Measurements from ENCODE around the gene AOC3. TPM values are rescaled to one million over a fixed set of nuclear protein-coding genes. Genes with fewer than 3 reads are reported as not detected.
A peak's percentile ranks its signal among the peaks of the same experiment; 100 is the strongest.

The AOC3 gene
- total and polyA plus RNA-seq, 2 of the 13 experiments (the other 11 are each of a cell fraction or from before 2014, with no cell fraction given) = 8.7 to 51.7 TPM

GRCh38 chr17:42886283-42887176 lies 35.5 kb downstream of the AOC3 start (continued):
- TF ChIP-seq, protein P1, sequence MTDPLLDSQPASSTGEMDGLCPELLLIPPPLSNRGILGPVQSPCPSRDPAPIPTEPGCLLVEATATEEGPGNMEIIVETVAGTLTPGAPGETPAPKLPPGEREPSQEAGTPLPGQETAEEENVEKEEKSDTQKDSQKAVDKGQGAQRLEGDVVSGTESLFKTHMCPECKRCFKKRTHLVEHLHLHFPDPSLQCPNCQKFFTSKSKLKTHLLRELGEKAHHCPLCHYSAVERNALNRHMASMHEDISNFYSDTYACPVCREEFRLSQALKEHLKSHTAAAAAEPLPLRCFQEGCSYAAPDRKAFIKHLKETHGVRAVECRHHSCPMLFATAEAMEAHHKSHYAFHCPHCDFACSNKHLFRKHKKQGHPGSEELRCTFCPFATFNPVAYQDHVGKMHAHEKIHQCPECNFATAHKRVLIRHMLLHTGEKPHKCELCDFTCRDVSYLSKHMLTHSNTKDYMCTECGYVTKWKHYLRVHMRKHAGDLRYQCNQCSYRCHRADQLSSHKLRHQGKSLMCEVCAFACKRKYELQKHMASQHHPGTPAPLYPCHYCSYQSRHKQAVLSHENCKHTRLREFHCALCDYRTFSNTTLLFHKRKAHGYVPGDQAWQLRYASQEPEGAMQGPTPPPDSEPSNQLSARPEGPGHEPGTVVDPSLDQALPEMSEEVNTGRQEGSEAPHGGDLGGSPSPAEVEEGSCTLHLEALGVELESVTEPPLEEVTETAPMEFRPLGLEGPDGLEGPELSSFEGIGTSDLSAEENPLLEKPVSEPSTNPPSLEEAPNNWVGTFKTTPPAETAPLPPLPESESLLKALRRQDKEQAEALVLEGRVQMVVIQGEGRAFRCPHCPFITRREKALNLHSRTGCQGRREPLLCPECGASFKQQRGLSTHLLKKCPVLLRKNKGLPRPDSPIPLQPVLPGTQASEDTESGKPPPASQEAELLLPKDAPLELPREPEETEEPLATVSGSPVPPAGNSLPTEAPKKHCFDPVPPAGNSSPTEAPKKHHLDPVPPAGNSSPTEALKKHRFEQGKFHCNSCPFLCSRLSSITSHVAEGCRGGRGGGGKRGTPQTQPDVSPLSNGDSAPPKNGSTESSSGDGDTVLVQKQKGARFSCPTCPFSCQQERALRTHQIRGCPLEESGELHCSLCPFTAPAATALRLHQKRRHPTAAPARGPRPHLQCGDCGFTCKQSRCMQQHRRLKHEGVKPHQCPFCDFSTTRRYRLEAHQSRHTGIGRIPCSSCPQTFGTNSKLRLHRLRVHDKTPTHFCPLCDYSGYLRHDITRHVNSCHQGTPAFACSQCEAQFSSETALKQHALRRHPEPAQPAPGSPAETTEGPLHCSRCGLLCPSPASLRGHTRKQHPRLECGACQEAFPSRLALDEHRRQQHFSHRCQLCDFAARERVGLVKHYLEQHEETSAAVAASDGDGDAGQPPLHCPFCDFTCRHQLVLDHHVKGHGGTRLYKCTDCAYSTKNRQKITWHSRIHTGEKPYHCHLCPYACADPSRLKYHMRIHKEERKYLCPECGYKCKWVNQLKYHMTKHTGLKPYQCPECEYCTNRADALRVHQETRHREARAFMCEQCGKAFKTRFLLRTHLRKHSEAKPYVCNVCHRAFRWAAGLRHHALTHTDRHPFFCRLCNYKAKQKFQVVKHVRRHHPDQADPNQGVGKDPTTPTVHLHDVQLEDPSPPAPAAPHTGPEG (CRISPR knock-in tag; IDR thresholded peaks at IDR 0.05) = 0 out of 2 replicates have a peak, but pooled peaks have one; percentile 37
- no peak for TF ChIP-seq SP1 (IDR thresholded peaks at IDR 0.05)
- no peak for TF ChIP-seq SP1 (CRISPR knock-in tag; IDR thresholded peaks at IDR 0.05)
- TF ChIP-seq RBFOX2 (IDR thresholded peaks at IDR 0.05; ENCODE audit: low read depth, low read length) = no peak
- no peak for TF ChIP-seq ZNF446 (CRISPR knock-in tag; IDR thresholded peaks at IDR 0.05)
- peak; percentile 91 for TF ChIP-seq ZIK1 (CRISPR knock-in tag; IDR thresholded peaks at IDR 0.05; ENCODE audit: borderline replicate concordance, low read depth)
- TF ChIP-seq MTF1 (CRISPR knock-in tag; IDR thresholded peaks at IDR 0.05) = no peak
- no peak for TF ChIP-seq MED8 (CRISPR knock-in tag; IDR thresholded peaks at IDR 0.05; ENCODE audit: insufficient replicate concordance)
- peak; percentile 72; the same call in 1 of the 2 replicates for TF ChIP-seq ZNF619 (CRISPR knock-in tag; IDR thresholded peaks at IDR 0.05)
- TF ChIP-seq ZBTB8A (CRISPR knock-in tag; IDR thresholded peaks at IDR 0.05; ENCODE audit: borderline replicate concordance, low read depth) = 0 out of 2 replicates have a peak, but pooled peaks have one; percentile 30
- TF ChIP-seq, protein P2, sequence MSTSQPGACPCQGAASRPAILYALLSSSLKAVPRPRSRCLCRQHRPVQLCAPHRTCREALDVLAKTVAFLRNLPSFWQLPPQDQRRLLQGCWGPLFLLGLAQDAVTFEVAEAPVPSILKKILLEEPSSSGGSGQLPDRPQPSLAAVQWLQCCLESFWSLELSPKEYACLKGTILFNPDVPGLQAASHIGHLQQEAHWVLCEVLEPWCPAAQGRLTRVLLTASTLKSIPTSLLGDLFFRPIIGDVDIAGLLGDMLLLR (CRISPR knock-in tag; IDR thresholded peaks at IDR 0.05) = no peak
- peak; percentile 80; the same call in 1 of the 2 replicates for TF ChIP-seq ZNF567 (CRISPR knock-in tag; IDR thresholded peaks at IDR 0.05; ENCODE audit: borderline replicate concordance)
- TF ChIP-seq, protein P3, sequence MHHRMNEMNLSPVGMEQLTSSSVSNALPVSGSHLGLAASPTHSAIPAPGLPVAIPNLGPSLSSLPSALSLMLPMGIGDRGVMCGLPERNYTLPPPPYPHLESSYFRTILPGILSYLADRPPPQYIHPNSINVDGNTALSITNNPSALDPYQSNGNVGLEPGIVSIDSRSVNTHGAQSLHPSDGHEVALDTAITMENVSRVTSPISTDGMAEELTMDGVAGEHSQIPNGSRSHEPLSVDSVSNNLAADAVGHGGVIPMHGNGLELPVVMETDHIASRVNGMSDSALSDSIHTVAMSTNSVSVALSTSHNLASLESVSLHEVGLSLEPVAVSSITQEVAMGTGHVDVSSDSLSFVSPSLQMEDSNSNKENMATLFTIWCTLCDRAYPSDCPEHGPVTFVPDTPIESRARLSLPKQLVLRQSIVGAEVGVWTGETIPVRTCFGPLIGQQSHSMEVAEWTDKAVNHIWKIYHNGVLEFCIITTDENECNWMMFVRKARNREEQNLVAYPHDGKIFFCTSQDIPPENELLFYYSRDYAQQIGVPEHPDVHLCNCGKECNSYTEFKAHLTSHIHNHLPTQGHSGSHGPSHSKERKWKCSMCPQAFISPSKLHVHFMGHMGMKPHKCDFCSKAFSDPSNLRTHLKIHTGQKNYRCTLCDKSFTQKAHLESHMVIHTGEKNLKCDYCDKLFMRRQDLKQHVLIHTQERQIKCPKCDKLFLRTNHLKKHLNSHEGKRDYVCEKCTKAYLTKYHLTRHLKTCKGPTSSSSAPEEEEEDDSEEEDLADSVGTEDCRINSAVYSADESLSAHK (CRISPR knock-in tag; IDR thresholded peaks at IDR 0.05; ENCODE audit: borderline replicate concordance) = no peak
- no peak for TF ChIP-seq LCORL (IDR thresholded peaks at IDR 0.05)
- peak; percentile 86 for TF ChIP-seq LCORL (CRISPR knock-in tag; IDR thresholded peaks at IDR 0.05)
- TF ChIP-seq NR2C2 (CRISPR knock-in tag; IDR thresholded peaks at IDR 0.05; ENCODE audit: borderline replicate concordance) = peak; percentile 92
- peak; percentile 86 for TF ChIP-seq ELF3 (CRISPR knock-in tag; IDR thresholded peaks at IDR 0.05)
- TF ChIP-seq TMF1 (CRISPR knock-in tag; IDR thresholded peaks at IDR 0.05; ENCODE audit: low read depth) = no peak
- TF ChIP-seq FOXK1 (CRISPR knock-in tag; IDR thresholded peaks at IDR 0.05; ENCODE audit: borderline replicate concordance, low read depth) = peak; percentile 80
- TF ChIP-seq SRF (IDR thresholded peaks at IDR 0.05; ENCODE audit: low read depth, low read length) = no peak

Measured in HepG2 (cell line).